A673 (cell line): ENCODE data around the gene CLDND2. TPM values are rescaled to one million over a fixed set of nuclear protein-coding genes. Genes with fewer than 3 reads are reported as not detected.

Experiments used
- BruUV-seq: library from RNA; stranded (reverse); fragments of 400-500 nt; replicated peaks from 2 replicates; lab custom pipeline; 2021; lab: Mats Ljungman, UMichigan
- CTCF ChIA-PET: fragments of 300-600 bp; sonication (Branson Sonifier 250); formaldehyde crosslinking; loops from one replicate; lab custom pipeline; 2022; ENCODE audit warnings: antibody characterized with exemption; lab: Charles Lee
- POLR2A ChIA-PET: fragments of 300-600 bp; sonication (Branson Sonifier 250); formaldehyde crosslinking; loops from one replicate; lab custom pipeline; 2022; ENCODE audit warnings: antibody characterized with exemption; ENCODE audit not compliant: low non-redundant PET; lab: Charles Lee
- DNase-seq: peaks from one replicate; pipeline ENCODE4 v3.0.0-alpha.2; 2015; ENCODE audit warnings: low spot score
- H3K27ac ChIP-seq: fragments of 200-600 bp; sonication (generic); 2 replicates; pipeline ENCODE4 v1.5.1; 2016; ENCODE audit warnings: mixed run types, low read depth, mild to moderate bottlenecking, mixed read lengths, antibody characterized with exemption, low read length; ENCODE audit not compliant: poor library complexity, severe bottlenecking
- H3K27me3 ChIP-seq: fragments of 200-600 bp; sonication (generic); replicated peaks from 2 replicates; pipeline ENCODE4 v1.6.1; 2017; ENCODE audit warnings: mixed run types, low read depth, mild to moderate bottlenecking, mixed read lengths, antibody characterized with exemption, low read length; ENCODE audit not compliant: insufficient read depth, poor library complexity
- H3K36me3 ChIP-seq: fragments of 200-600 bp; sonication (generic); 2 replicates; pipeline ENCODE4 v1.6.1; 2016; ENCODE audit warnings: mixed run types, mild to moderate bottlenecking, mixed read lengths, antibody characterized with exemption, low read length; ENCODE audit not compliant: insufficient read depth, poor library complexity, severe bottlenecking
- H3K4me1 ChIP-seq: fragments of 200-600 bp; sonication (generic); 2 replicates; pipeline ENCODE4 v1.6.1; 2017; ENCODE audit warnings: mixed run types, mild to moderate bottlenecking, mixed read lengths, antibody characterized with exemption, low read length; ENCODE audit not compliant: insufficient read depth, poor library complexity, severe bottlenecking
- H3K4me3 ChIP-seq: fragments of 200-600 bp; sonication (generic); 2 replicates; pipeline ENCODE4 v1.5.1; 2016; ENCODE audit warnings: low read depth, mixed run types, mild to moderate bottlenecking, mixed read lengths, low read length; ENCODE audit not compliant: poor library complexity, severe bottlenecking
- H3K9me3 ChIP-seq: fragments of 200-600 bp; sonication (generic); 2 replicates; pipeline ENCODE4 v1.6.1; 2016; ENCODE audit warnings: mixed run types, low read depth, mild to moderate bottlenecking, mixed read lengths, antibody characterized with exemption, low read length; ENCODE audit not compliant: poor library complexity, severe bottlenecking
- EZH2 ChIP-seq: fragments of 200-600 bp; sonication (generic); IDR thresholded peaks from 2 replicates; pipeline ENCODE4 v1.6.1; 2017; ENCODE audit warnings: borderline replicate concordance, low read depth, mild to moderate bottlenecking, mixed read lengths, antibody characterized with exemption, low read length; ENCODE audit not compliant: poor library complexity, severe bottlenecking
- intact Hi-C: fragments of 100-400 bp; cut with micrococcal nuclease; formaldehyde crosslinking; loops from one replicate; pipeline ENCODE4 v1.10.0; 2022; ENCODE audit not compliant: unreplicated experiment
- total RNA-seq: library from RNA; stranded (reverse); gene quantifications from 2 replicates; pipeline ENCODE4 v1.2.3, GENCODE V29; 2021
- TF ChIP-seq, protein P1 (sequence below): fragments of 300-800, 200-600 bp; sonication (generic); conservative IDR thresholded peaks from 2 replicates; pipeline ENCODE4 v1.5.1; 2017; ENCODE audit warnings: low read depth, mild to moderate bottlenecking, antibody characterized with exemption, low read length, moderate library complexity, mixed read lengths

Gene CLDND2
- total RNA-seq, 1 experiment from 2014 or later: not detected

GRCh38 chr19:51372021-51372648 lies 3.3 kb upstream of the CLDND2 start:
- H3K4me1 ChIP-seq: peaks cover 6% of the 10 kb centered on the region
- intact Hi-C loops: no loop called here
- no peaks in the 10 kb centered on the region for H3K9me3 ChIP-seq
- ChIA-PET CTCF (no interaction called here), POLR2A (no interaction called here)
- no peak for TF ChIP-seq EZH2
- TF ChIP-seq, protein P1, sequence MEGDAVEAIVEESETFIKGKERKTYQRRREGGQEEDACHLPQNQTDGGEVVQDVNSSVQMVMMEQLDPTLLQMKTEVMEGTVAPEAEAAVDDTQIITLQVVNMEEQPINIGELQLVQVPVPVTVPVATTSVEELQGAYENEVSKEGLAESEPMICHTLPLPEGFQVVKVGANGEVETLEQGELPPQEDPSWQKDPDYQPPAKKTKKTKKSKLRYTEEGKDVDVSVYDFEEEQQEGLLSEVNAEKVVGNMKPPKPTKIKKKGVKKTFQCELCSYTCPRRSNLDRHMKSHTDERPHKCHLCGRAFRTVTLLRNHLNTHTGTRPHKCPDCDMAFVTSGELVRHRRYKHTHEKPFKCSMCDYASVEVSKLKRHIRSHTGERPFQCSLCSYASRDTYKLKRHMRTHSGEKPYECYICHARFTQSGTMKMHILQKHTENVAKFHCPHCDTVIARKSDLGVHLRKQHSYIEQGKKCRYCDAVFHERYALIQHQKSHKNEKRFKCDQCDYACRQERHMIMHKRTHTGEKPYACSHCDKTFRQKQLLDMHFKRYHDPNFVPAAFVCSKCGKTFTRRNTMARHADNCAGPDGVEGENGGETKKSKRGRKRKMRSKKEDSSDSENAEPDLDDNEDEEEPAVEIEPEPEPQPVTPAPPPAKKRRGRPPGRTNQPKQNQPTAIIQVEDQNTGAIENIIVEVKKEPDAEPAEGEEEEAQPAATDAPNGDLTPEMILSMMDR: no peak
- no TSS peak for BruUV-seq
- H3K27ac ChIP-seq: no peak overlapping the region
- no peaks in the 10 kb centered on the region for H3K36me3 ChIP-seq
- no peak overlapping the region for H3K4me3 ChIP-seq
- no peaks in the 10 kb centered on the region for H3K27me3 ChIP-seq
- DNase-seq: no peak

- BruUV-seq: no TSS peak
- Histone ChIP-seq H3K27me3 (no peaks in the 10 kb centered on the region), H3K4me3 (no peak overlapping the region), H3K4me1 (peaks cover 6% of the 10 kb centered on the region), H3K36me3 (no peaks in the 10 kb centered on the region), H3K27ac (no peak overlapping the region), H3K9me3 (no peaks in the 10 kb centered on the region)
- no peak for DNase-seq
- CTCF ChIA-PET: no interaction called here
- intact Hi-C loops: no loop called here
- POLR2A ChIA-PET: no interaction called here
- no peak for TF ChIP-seq EZH2
- TF ChIP-seq, protein P1: no peak
Measured at GRCh38 chr19:51371186-51371690, 2.4 kb upstream of the CLDND2 start.

DNA sequence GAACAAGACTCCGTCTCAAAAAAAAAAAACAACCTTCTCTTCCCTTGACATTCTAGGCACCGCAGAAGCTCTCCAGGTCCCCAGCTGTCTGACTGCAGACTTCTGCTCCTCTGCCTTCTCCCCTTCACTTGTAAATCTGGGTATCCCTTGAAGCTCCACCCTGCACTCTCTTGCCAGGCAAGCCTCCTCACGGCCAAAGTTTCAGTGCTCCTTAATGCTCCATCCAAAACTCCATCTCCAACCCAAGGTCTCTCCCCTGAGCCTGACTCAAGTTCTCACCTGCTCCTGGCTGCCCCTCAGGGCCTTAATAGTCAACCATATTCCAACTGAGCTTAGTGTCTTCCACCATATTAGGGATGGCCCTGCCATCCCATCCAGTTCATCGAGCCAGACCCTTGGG lies 1.4 kb upstream of the CLDND2 start:
- H3K27me3 ChIP-seq: no peaks in the 10 kb centered on the region
- no peak overlapping the region for H3K4me3 ChIP-seq
- ChIA-PET CTCF (no interaction called here), POLR2A (no interaction called here)
- intact Hi-C loops: no loop called here
- H3K36me3 ChIP-seq: no peaks in the 10 kb centered on the region
- peaks cover 7% of the 10 kb centered on the region for H3K4me1 ChIP-seq
- BruUV-seq: no TSS peak
- DNase-seq: no peak
- H3K9me3 ChIP-seq: no peaks in the 10 kb centered on the region
- no peak overlapping the region for H3K27ac ChIP-seq
- TF ChIP-seq, protein P1: no peak
- no peak for TF ChIP-seq EZH2
